Choroid plexus epithelial cell (primary cell): Measurements from ENCODE around the gene HK3.
A peak's percentile ranks its signal among the peaks of the same experiment; 100 is the strongest.

ENCODE experiments used
- DNase-seq: peaks from one replicate; pipeline ENCODE4 v3.0.0-alpha.2; 2010; ENCODE audit warnings: low read depth
- H3K4me3 ChIP-seq: 2 replicates; pipeline ENCODE4 v1.5.1; 2011; ENCODE audit warnings: low read depth, mild to moderate bottlenecking, control low read depth, low read length, moderate library complexity
- TF ChIP-seq, protein P1 (sequence below): conservative IDR thresholded peaks from 2 replicates; pipeline ENCODE4 v1.5.1; 2011; ENCODE audit warnings: low read depth, mild to moderate bottlenecking, control low read depth, inconsistent platforms, low read length, moderate library complexity

HK3 gene

DNA sequence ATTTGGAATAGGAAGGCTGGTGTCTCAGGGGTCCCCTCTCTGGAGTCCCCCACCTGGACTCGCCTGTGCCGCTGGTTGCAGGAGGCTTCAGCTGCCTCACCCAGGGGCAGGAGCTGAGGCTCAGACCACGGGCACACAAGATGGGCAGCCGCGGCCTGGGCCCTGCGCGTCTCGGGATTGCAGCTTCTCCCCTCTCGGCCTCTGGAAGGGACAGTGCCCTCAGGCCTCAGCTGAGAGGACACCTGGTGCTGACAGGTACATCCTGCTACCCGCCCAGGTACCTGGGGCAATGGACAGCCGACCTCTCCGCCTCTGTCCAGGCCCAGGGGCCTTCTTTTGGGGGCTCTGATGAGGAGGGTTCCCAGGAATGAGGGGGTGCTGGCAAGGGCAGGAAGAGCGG, 50.5 kb downstream of the HK3 start:
- TF ChIP-seq, protein P1, sequence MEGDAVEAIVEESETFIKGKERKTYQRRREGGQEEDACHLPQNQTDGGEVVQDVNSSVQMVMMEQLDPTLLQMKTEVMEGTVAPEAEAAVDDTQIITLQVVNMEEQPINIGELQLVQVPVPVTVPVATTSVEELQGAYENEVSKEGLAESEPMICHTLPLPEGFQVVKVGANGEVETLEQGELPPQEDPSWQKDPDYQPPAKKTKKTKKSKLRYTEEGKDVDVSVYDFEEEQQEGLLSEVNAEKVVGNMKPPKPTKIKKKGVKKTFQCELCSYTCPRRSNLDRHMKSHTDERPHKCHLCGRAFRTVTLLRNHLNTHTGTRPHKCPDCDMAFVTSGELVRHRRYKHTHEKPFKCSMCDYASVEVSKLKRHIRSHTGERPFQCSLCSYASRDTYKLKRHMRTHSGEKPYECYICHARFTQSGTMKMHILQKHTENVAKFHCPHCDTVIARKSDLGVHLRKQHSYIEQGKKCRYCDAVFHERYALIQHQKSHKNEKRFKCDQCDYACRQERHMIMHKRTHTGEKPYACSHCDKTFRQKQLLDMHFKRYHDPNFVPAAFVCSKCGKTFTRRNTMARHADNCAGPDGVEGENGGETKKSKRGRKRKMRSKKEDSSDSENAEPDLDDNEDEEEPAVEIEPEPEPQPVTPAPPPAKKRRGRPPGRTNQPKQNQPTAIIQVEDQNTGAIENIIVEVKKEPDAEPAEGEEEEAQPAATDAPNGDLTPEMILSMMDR: no peak
- H3K4me3 ChIP-seq: no peak overlapping the region
- no peak for DNase-seq

DNA sequence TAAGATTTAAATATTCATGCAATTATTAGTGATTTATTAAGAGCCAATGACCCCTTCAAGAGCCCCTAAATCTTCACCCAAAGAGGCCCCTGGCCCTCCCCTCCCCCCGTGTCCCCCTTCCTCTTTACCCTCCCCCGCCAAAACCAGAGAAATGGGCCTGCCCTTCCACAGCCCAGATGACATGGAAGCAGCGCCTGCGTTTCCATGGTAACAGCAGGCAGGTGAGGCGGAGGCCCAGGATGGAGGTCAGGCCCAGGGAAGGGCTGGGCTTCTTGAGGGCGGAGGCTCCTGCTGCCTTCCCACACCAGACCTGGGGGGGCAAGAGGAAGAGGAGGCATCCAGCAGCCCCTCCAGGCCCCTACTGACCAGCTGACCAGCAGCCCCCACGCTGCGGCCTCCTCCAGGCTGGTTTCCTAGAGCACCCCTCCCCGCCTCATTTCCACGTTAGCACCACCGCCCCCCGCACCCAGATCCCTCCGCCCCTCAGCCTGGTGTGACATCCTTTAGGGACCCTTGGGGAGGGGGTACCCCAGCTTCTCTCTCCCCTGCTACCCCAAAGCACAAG, 51.3 kb downstream of the HK3 start:
- TF ChIP-seq, protein P1: no peak
- DNase-seq: no peak
- H3K4me3 ChIP-seq: no peak overlapping the region

DNA sequence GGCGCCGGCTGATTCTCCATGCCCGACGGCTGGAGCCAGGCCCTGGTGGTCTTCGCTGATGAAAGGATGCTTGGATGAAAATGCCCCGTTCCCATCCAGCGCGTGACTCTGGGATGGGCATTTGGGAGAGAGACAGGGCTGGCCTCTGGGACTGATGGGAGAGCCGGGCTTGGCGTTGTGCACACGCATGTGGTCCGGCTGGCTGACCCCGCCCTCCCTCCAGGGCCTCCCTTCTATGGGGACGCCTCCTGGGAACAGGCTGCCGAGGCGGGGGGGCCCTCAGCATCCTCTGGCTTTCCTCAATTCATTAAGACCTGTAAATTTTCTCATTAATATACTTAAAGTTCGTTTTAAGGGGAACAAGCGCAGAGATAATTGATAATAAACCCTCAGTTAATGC, 52.0 kb downstream of the HK3 start:
- DNase-seq: no peak
- TF ChIP-seq, protein P1: no peak
- no peak overlapping the region for H3K4me3 ChIP-seq

DNA sequence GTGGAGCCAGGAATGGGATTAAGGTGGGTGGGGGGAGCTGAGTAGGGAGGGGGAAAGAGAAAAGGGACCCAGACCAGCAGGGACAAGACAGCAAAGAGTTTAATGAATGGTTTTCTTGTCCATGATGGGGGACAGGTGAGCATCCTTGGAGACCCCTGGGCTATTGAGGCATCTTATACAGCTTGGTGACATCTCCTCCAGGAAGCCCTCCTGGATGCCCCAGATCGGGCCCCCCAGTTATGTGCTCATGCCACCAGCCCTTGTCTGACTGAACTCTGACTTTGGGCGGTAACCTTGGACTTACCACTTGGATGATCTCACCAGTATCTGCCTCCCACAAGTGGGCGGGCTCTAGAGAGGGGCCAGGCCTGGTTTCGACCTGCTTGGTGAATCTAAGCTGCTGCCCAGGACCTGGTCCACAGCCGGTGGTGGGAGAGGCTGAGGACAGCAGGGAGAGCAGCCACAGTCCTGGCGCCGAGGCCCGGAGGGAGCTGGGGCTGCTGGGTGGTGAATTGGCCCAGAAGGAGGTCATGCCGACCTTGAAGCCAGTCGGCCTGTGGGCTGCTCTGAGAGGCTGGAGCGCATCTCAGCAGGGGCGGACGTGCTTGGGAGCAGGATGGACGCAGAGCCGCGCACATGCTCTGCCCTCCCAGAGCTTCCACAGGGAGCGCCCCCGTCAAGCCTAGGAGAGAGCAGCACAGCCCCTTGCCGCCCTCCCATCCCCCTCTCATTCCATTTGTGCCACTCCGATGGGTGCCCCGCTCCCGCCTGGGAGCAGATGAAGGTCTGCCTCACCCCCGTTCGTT, 52.6 kb downstream of the HK3 start:
- TF ChIP-seq, protein P1: no peak
- no peak overlapping the region for H3K4me3 ChIP-seq
- DNase-seq: no peak

DNA sequence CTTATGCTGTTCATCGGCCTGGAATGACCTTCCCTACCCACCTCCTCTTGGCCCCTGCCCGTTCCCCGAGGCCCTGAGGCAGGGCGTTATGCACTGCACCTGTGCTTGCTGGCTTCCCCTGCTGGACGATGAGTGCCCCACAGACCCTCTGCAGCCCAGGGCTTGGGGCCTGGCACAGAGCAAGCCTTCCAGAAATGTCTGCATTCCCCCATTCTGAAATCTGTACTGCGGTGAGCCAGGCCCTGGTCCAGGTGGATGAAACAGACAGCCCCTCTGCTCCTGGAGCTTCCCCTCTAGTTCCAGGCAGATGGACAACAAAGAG, 53.8 kb downstream of the HK3 start:
- no peak for DNase-seq
- TF ChIP-seq, protein P1: no peak
- no peak overlapping the region for H3K4me3 ChIP-seq

DNA sequence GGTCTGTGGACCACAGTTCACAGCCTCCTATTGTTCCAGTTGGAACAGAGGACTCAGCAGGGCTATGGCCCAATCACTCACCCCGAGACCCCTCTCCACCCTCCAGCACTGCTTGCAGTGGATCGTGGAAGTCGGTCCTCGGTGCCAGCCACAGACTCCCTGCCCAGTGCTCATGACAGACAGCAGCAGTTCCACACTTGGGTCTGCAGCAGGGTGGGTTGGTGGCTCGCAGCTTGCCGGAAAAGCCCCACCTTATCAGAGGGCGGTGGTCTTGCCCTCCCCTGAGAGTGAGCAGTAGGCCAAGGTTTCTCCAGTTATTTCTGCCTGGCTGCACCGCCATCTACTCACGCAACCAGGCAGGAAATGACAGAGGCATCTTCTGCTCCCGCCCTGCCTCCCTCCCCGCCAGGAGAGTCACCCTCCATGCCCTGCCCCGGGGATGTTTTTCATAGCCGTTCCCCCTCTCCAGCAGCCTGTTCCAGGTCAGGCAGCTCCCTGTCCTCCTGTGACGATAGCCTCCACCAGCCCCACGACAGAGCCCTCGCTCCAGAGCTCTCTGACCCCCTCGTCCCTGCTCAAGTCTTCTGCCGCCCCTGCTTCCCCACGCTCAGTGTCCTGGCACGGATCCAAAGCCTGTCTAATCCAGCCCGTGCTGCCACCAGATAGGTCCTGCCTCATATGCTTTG, 54.3 kb downstream of the HK3 start:
- DNase-seq: peak; percentile 6
- TF ChIP-seq, protein P1: no peak
- H3K4me3 ChIP-seq: no peak overlapping the region
